Type B pancreatic cell (in vitro differentiated cells): ENCODE results near the gene IFNGR2. TPM values are rescaled to one million over a fixed set of nuclear protein-coding genes. Genes with fewer than 3 reads are reported as not detected.

Experiments
- DNase-seq: peaks from one replicate; pipeline ENCODE4 v3.0.0; 2021; ENCODE audit warnings: mixed read lengths; ENCODE audit not compliant: unreplicated experiment; ENCODE audit errors: extremely low spot score
- H3K27ac Mint-ChIP-seq: 2 replicates; pipeline ENCODE4 v1.8.0; 2021; ENCODE audit warnings: mild to moderate bottlenecking, mixed read lengths
- H3K27me3 Mint-ChIP-seq: 2 replicates; pipeline ENCODE4 v1.8.0; 2021; ENCODE audit warnings: mixed read lengths
- H3K36me3 Mint-ChIP-seq: 2 replicates; pipeline ENCODE4 v1.8.0; 2021; ENCODE audit warnings: mixed read lengths
- H3K4me1 Mint-ChIP-seq: one replicate; pipeline ENCODE4 v1.8.0; 2021; ENCODE audit warnings: mixed read lengths; ENCODE audit not compliant: unreplicated experiment
- H3K4me3 Mint-ChIP-seq: 2 replicates; pipeline ENCODE4 v1.8.0; 2021; ENCODE audit warnings: mild to moderate bottlenecking, mixed read lengths
- H3K9me3 Mint-ChIP-seq: 2 replicates; pipeline ENCODE4 v1.8.0; 2021; ENCODE audit warnings: mixed read lengths
- CTCF ChIP-seq: fragments of 200-600 bp; sonication (generic); conservative IDR thresholded peaks from 2 replicates; pipeline ENCODE4 v1.5.0; 2021; ENCODE audit warnings: antibody characterized with exemption, mild to moderate bottlenecking
- total RNA-seq: library from RNA; stranded (reverse); gene quantifications from 2 replicates; pipeline ENCODE4 v1.2.1, GENCODE V29; 2021; ENCODE audit warnings: low replicate concordance

The IFNGR2 gene
- total RNA-seq, 1 donor from 2014 or later = 40.4 TPM

DNA sequence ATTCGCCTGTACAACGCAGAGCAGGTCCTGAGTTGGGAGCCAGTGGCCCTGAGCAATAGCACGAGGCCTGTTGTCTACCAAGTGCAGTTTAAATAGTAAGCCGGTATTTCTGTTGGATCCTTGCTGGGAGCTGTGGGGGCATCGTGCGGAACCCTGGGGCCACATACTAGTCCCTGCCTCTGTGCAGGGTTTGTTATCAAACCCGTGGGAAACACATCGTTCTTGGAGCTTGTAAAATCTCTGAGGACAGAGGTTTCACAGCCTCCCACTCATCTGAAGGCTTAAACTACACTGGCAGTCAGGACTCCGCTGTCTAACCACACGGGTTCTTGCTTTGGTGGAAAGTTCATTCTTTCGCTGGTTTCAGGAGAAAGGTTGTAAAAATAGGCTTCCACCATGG, 11.7 kb downstream of the IFNGR2 start:
- peaks cover 30% of the 10 kb centered on the region for H3K36me3 Mint-ChIP-seq
- no peaks in the 10 kb centered on the region for H3K27me3 Mint-ChIP-seq
- no peak for DNase-seq
- no peak overlapping the region for H3K4me3 Mint-ChIP-seq
- H3K27ac Mint-ChIP-seq = peak overlapping the region; percentile 22
- peaks cover 4% of the 10 kb centered on the region for H3K9me3 Mint-ChIP-seq
- H3K4me1 Mint-ChIP-seq = peaks cover 35% of the 10 kb centered on the region
- TF ChIP-seq CTCF = no peak

DNA sequence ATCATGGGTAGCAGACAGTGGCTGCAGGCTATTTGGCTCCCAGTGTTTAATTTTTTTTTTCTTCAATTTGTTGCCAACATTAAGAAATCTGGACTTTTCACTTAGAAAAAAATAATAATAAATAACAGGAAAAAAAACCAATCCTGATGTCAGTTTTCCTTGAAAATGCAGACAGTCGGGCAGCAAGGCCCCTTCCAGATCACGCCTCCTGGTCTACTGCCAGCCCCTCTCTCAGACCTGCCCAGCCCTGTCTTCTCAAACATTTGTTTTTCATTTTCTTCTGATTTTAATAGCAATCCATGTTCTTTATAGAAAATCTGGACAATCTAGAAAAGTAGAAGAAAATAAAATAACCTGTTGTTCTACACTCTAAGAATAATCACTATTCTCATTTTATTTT, 15.5 kb downstream of the IFNGR2 start:
- Mint-ChIP-seq H3K27me3 (no peaks in the 10 kb centered on the region), H3K27ac (no peak overlapping the region), H3K9me3 (peaks cover 4% of the 10 kb centered on the region), H3K36me3 (peaks cover 42% of the 10 kb centered on the region), H3K4me3 (no peak overlapping the region), H3K4me1 (peaks cover 19% of the 10 kb centered on the region)
- no peak for TF ChIP-seq CTCF
- DNase-seq = no peak

GRCh38 chr21:33419538-33420123, 16.4 kb downstream of the IFNGR2 start:
- Mint-ChIP-seq H3K36me3 (peaks cover 46% of the 10 kb centered on the region), H3K9me3 (peaks cover 4% of the 10 kb centered on the region), H3K4me3 (no peak overlapping the region), H3K27me3 (no peaks in the 10 kb centered on the region), H3K4me1 (peaks cover 19% of the 10 kb centered on the region), H3K27ac (peak overlapping the region; percentile 56)
- DNase-seq = no peak
- no peak for TF ChIP-seq CTCF

- no peak for DNase-seq
- Mint-ChIP-seq H3K4me3 (no peak overlapping the region), H3K9me3 (peaks cover 4% of the 10 kb centered on the region), H3K27me3 (no peaks in the 10 kb centered on the region), H3K4me1 (peaks cover 12% of the 10 kb centered on the region), H3K27ac (no peak overlapping the region), H3K36me3 (peaks cover 43% of the 10 kb centered on the region)
- no peak for TF ChIP-seq CTCF
Measured at GRCh38 chr21:33421713-33422393, 18.6 kb downstream of the IFNGR2 start.

DNA sequence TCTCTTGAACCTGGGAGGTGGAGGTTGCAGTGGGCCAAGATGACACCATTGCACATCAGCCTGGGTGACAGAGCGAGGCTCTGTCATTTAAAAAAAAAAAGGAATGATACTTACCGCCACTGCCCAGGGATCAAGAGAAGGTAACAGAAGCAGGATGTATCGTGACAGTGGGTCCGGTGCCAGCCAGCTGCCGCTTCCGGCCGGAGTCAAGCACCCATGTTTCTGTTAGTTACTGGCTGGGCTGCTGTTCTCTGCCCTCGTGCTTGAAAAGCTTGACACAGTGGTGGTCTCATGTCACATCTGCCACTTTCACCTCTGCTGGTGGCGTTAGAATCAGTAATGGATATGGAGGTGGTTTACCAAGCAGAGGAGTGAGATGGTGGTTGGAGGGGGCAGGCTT, 21.0 kb downstream of the IFNGR2 start:
- no peak for TF ChIP-seq CTCF
- H3K4me1 Mint-ChIP-seq = no peaks in the 10 kb centered on the region
- H3K27ac Mint-ChIP-seq = no peak overlapping the region
- H3K4me3 Mint-ChIP-seq = no peak overlapping the region
- no peaks in the 10 kb centered on the region for H3K27me3 Mint-ChIP-seq
- peaks cover 44% of the 10 kb centered on the region for H3K36me3 Mint-ChIP-seq
- no peak for DNase-seq
- no peaks in the 10 kb centered on the region for H3K9me3 Mint-ChIP-seq
